Brain microvascular endothelial cell (primary cell): Measurements from ENCODE around the gene PRDX5.

ENCODE experiments used
- DNase-seq: peaks from one replicate; pipeline ENCODE4 v3.0.0-alpha.2; 2020
- H3K27ac ChIP-seq: fragments of 250-450 bp; sonication (Bioruptor Pico); 2 replicates; pipeline ENCODE4 v1.5.1; 2020; ENCODE audit warnings: mild to moderate bottlenecking, moderate library complexity
- H3K27me3 ChIP-seq: fragments of 250-450 bp; sonication (Bioruptor Pico); replicated peaks from 2 replicates; pipeline ENCODE4 v1.5.1; 2020; ENCODE audit warnings: mild to moderate bottlenecking
- H3K36me3 ChIP-seq: fragments of 250-450 bp; sonication (Bioruptor Pico); replicated peaks from 2 replicates; pipeline ENCODE4 v1.5.1; 2020; ENCODE audit warnings: mild to moderate bottlenecking
- H3K4me3 ChIP-seq: 2 replicates; pipeline ENCODE4 v1.5.1; 2011; ENCODE audit warnings: low read depth, mild to moderate bottlenecking, control low read depth, low read length, moderate library complexity
- in situ Hi-C: cut with HindIII; loops from 2 replicates; pipeline ENCODE4 v1.10.0; 2017; ENCODE audit warnings: low sequenced_read_pairs, low pct_ligation_motif_present
- TF ChIP-seq, protein P1 (sequence below): IDR thresholded peaks from 2 replicates; pipeline ENCODE4 v1.5.1; 2011; ENCODE audit warnings: low read depth, mild to moderate bottlenecking, moderate library complexity, low read length, control low read depth, inconsistent platforms; ENCODE audit errors: missing control alignments

Gene PRDX5

DNA sequence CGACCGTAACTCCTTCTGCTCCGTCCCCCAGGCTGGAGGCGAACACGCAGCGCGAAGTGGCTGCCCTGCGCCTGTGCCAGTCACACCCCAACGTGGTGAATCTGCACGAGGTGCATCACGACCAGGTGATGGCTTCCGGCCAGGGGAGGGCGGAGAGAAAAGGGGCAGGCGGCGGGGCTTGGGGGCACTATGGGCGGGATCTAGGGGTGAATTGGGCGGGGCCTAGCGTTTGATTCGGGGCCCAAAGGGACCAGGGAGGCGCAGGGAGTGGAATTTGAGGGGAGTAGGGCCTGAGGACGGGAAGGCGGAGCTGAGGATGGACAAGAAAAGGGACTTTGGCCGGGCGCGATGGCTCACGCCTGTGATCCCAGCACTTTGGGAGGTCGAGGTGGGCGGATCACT, 50.8 kb downstream of the PRDX5 start:
- no peak for DNase-seq
- H3K27me3 ChIP-seq, result no peaks in the 10 kb centered on the region
- H3K27ac ChIP-seq, result no peak overlapping the region
- in situ Hi-C loops, result no loop called here
- TF ChIP-seq, protein P1, sequence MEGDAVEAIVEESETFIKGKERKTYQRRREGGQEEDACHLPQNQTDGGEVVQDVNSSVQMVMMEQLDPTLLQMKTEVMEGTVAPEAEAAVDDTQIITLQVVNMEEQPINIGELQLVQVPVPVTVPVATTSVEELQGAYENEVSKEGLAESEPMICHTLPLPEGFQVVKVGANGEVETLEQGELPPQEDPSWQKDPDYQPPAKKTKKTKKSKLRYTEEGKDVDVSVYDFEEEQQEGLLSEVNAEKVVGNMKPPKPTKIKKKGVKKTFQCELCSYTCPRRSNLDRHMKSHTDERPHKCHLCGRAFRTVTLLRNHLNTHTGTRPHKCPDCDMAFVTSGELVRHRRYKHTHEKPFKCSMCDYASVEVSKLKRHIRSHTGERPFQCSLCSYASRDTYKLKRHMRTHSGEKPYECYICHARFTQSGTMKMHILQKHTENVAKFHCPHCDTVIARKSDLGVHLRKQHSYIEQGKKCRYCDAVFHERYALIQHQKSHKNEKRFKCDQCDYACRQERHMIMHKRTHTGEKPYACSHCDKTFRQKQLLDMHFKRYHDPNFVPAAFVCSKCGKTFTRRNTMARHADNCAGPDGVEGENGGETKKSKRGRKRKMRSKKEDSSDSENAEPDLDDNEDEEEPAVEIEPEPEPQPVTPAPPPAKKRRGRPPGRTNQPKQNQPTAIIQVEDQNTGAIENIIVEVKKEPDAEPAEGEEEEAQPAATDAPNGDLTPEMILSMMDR, result no peak
- H3K36me3 ChIP-seq, result peaks cover 53% of the 10 kb centered on the region
- H3K4me3 ChIP-seq, result no peak overlapping the region

- in situ Hi-C loops, result no loop called here
- no peaks in the 10 kb centered on the region for H3K27me3 ChIP-seq
- no peak overlapping the region for H3K4me3 ChIP-seq
- no peak for DNase-seq
- TF ChIP-seq, protein P1, result peak; percentile 31
- peaks cover 50% of the 10 kb centered on the region for H3K36me3 ChIP-seq
- no peak overlapping the region for H3K27ac ChIP-seq
Measured at GRCh38 chr11:64369440-64370421, 51.8 kb downstream of the PRDX5 start.

DNA sequence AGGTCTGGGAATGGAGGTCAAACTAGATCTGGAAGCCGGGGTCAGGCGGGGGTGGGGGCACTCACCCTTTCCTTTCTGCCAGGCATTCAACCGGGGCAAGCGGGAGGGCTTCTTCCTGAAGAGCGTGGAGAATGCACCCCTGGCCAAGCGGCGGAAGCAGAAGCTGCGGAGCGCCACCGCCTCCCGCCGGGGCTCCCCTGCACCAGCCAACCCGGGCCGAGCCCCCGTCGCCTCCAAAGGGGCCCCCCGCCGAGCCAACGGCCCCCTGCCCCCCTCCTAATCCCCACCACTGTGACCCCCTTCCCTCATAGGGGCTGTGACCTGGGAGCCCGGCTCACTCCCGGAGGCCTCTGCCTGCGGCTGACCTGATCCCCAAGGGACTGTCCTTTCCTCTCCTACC, 53.3 kb downstream of the PRDX5 start:
- Histone ChIP-seq H3K27me3 (no peaks in the 10 kb centered on the region), H3K4me3 (no peak overlapping the region), H3K27ac (no peak overlapping the region), H3K36me3 (peaks cover 36% of the 10 kb centered on the region)
- no peak for DNase-seq
- TF ChIP-seq, protein P1, result no peak
- in situ Hi-C loops, result no loop called here
